ENCODE measurements around the gene GRIN2A. TPM values are rescaled to one million over a fixed set of nuclear protein-coding genes. Genes with fewer than 3 reads are reported as not detected.

Gene GRIN2A
- total and polyA plus RNA-seq, 2 of the 8 experiments (the other 6 are each of a cell fraction or from before 2014, with no cell fraction given), result 0.18 to 1.8 TPM

DNA sequence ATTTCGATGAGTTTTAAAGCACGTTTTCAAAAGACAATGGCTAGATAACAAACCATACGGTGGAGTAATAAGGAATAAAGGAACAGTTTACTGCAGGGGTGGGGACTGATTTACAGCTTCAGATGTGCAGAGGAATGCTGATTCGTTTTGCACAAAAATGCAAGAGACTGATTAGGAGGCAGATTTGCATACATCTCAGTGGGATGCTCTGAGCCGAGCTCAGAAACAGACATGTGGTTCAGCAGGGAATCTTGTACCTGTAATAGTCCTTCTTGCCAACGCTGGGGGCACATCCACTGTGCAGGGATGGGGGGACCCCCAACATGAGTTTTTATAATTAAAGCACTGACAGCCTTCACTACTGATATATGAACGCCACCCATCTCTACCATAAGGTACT, 308.0 kb downstream of the GRIN2A start:
- Histone ChIP-seq H4K20me1 (replicated peaks in 1 of 2; ENCODE audit: control insufficient read depth in 1 of 2, insufficient read depth in 2 of 2, low read length in 2 of 2) (no peaks in the 10 kb centered on the region), H3K4me3 (ENCODE audit: extremely low read depth in 1 of 4, insufficient read depth in 2 of 4, low read depth in 3 of 4, low read length in 4 of 4) (no peak overlapping the region), H2BK120ac (replicated peaks; ENCODE audit: low read depth, low read length) (no peak overlapping the region), H3K9me3 (ENCODE audit: insufficient read depth in 2 of 2, low read depth in 1 of 2, low read length in 1 of 2) (no peaks in the 10 kb centered on the region), H4K5ac (ENCODE audit: insufficient read length, low read depth, low read length) (no peak overlapping the region), H3K18ac (ENCODE audit: extremely low read depth, low read length) (no peak overlapping the region), H3K23ac (ENCODE audit: insufficient read length) (no peak overlapping the region), H4K8ac (ENCODE audit: extremely low read depth, insufficient read depth, low read length) (no peak overlapping the region), H3K4me1 (replicated peaks in 1 of 4; ENCODE audit: control insufficient read depth in 3 of 4, insufficient read depth in 4 of 4, low read length in 3 of 4) (peaks cover 0 to 6% (median 3%) of the 10 kb centered on the region in 4 experiments; a peak in 5 of 7 replicates), H3K9ac (replicated peaks in 1 of 4; ENCODE audit: extremely low read depth in 1 of 4, low read depth in 3 of 4, low read length in 3 of 4) (no peak overlapping the region), H3K14ac (ENCODE audit: insufficient read length) (no peak overlapping the region), H3K56ac (replicated peaks; ENCODE audit: insufficient read length, low read depth, low read length) (no peak overlapping the region), H2AFZ (ENCODE audit: low read length) (no peak overlapping the region), H3K79me2 (ENCODE audit: control insufficient read depth in 1 of 2, insufficient read depth in 2 of 2, low read length in 2 of 2) (no peaks in the 10 kb centered on the region), H2AK5ac (ENCODE audit: low read depth, low read length) (no peak overlapping the region), H3K79me1 (ENCODE audit: low read depth, low read length) (no peaks in the 10 kb centered on the region), H3K36me3 (ENCODE audit: control insufficient read depth in 2 of 4, insufficient read depth in 4 of 4, low read length in 3 of 4) (no peaks in the 10 kb centered on the region), H3K27ac (ENCODE audit: low read depth, low read length) (no peak overlapping the region), H3K4me2 (ENCODE audit: insufficient read depth in 1 of 2, low read depth in 2 of 2, low read length in 2 of 2) (peak overlapping the region; percentile 32 to 38; a peak in 2 of 4 replicates), H3K23me2 (ENCODE audit: low read depth, low read length) (no peaks in the 10 kb centered on the region), H3K4ac (replicated peaks; ENCODE audit: insufficient read length, low read depth, low read length) (no peak overlapping the region), H2BK5ac (ENCODE audit: low read depth, low read length) (no peak overlapping the region), H3K27me3 (replicated peaks in 1 of 4; ENCODE audit: control insufficient read depth in 3 of 4, extremely low read depth in 1 of 4, insufficient read depth in 3 of 4, low read length in 3 of 4) (no peaks in the 10 kb centered on the region; a peak in 1 of 7 replicates), H4K91ac (replicated peaks; ENCODE audit: insufficient read length, low read length) (no peak overlapping the region), H2BK12ac (ENCODE audit: low read depth, low read length) (no peak overlapping the region), H2BK15ac (ENCODE audit: low read length) (no peak overlapping the region), H2BK20ac (ENCODE audit: low read length) (no peak overlapping the region)
- POLR2A ChIA-PET (ENCODE audit: partially characterized antibody), result interaction anchor here (0.8 to 2.2 kb wide), 2 partner anchors 9 to 11 kb away, joined by 3 to 4 read pairs; no protein-coding TSS in a partner anchor
- no peak for DNase-seq (ENCODE audit: low read depth in 1 of 2, low spot score in 2 of 2)
- CTCF ChIA-PET (ENCODE audit: partially characterized antibody), result interaction anchor here (0.6 to 2.3 kb wide), 6 partner anchors 9 to 205 kb away, joined by 3 to 6 read pairs (median 4); no protein-coding TSS in a partner anchor
- TF ChIP-seq SP2 (IDR thresholded peaks at IDR 0.05; ENCODE audit: low read length) (no peak), TEAD4 (IDR thresholded peaks at IDR 0.05; ENCODE audit: low read depth, low read length) (0 out of 2 replicates have a peak, but pooled peaks have one; percentile 23)
- peak; percentile 90 for FAIRE-seq
- WGBS, 2 experiments (ENCODE audit: extremely low coverage in 1 of 2, insufficient coverage in 1 of 2, insufficient read length in 1 of 2, insufficient replicate concordance in 2 of 2, low coverage in 1 of 2, low lambda C conversion rate in 2 of 2, missing lambda C conversion rate in 1 of 2), result 67% methylated on average over 7 of the region's 7 CpGs; no CpG with 5 or more reads in 1 of the 2 experiments
